ENCODE data around the gene USP25.

The USP25 gene

DNA sequence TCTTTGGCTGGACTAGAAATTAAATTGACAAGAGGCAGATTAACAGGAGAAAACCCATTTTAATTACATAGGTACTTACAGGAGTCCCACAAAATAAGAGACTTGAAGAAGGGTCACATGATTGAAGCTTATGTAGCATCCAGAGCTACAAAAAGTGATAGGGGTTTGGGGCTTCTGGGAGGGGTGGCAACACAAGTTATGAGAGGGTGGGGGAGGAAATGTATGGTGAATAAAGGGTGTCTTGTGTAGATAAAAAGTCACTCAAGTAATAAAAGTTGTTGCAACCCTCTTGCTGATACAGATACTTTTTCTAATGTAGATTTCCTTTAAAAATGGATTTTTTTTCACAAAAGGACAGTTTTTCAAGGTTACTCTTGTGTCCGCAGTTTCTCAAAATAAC lies 24.0 kb downstream of the USP25 start:
- CTCF ChIA-PET = interaction anchor here (1.1 to 2.4 kb wide), 3 partner anchors 10 to 17 kb away, joined by 3 to 6 read pairs (median 4); no protein-coding TSS in a partner anchor
- DNase-seq (ENCODE audit: extremely low spot score) = no peak
- TF ChIP-seq CTCF (IDR thresholded peaks at IDR 0.05; ENCODE audit: control extremely low read depth, extremely low read depth, low read depth, missing control alignments) = no peak
- POLR2A ChIA-PET = no interaction called here

DNA sequence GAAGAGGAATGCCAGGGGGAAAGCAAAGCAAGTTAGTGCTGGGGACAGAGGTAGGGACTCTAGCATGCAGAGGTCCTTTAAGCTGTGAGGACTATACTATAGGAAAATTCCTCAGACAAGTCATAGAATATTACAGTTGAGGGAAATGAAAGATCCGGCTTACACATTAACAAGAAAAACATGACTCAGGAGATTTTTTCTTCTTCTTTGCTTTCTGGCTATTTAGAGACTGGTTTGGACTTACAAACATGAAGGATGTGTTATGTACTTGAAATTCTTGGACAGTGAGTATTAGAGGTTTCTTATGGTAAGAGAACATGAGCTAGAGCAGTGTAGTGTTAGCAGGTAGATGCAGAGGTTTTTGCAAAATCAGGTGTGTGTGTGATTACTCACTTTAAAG lies 24.9 kb downstream of the USP25 start:
- ChIA-PET CTCF (no interaction called here), POLR2A (no interaction called here)
- no peak for TF ChIP-seq CTCF (IDR thresholded peaks at IDR 0.05; ENCODE audit: control extremely low read depth, extremely low read depth, low read depth, missing control alignments)
- DNase-seq (ENCODE audit: extremely low spot score) = no peak

GRCh38 chr21:15755125-15755524 lies 25.3 kb downstream of the USP25 start:
- no peak for TF ChIP-seq CTCF (IDR thresholded peaks at IDR 0.05; ENCODE audit: control extremely low read depth, extremely low read depth, low read depth, missing control alignments)
- no peak for DNase-seq (ENCODE audit: extremely low spot score)
- ChIA-PET CTCF (no interaction called here), POLR2A (no interaction called here)

GRCh38 chr21:15759469-15759868 lies 29.7 kb downstream of the USP25 start:
- no peak for TF ChIP-seq CTCF (IDR thresholded peaks at IDR 0.05; ENCODE audit: control extremely low read depth, extremely low read depth, low read depth, missing control alignments)
- ChIA-PET POLR2A (no interaction called here), CTCF (interaction anchor here (1.5 kb wide), 1 partner anchor 8 kb away, joined by 4 read pairs; no protein-coding TSS in a partner anchor)
- DNase-seq (ENCODE audit: extremely low spot score) = no peak

DNA sequence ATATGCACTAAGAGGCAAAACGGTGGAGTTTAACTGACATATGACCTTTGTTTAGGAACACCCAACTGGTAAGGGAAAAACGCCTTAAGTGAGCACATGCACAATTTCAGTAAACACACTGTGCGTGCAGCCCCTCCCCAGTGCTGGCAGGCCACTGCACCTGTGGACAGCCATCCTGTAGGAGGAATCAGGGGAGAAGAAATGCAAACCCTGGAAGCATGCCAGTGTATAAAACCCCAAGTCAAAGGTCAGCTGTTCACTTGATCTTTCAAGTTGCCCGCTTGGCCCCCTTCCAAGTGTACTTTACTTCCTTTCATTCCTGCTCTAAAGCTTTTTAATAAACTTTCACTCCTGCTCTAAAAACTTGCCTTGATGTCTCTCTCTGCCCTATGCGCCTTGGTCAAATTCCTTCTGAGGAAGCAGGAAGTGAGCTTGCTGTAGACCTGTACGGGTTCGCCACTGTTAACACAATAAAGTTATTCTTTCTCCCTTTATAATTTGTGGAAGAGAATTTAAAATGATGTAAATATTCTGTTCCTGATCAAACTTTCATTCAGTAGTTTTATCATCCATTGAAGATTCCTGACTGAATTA lies 31.8 kb downstream of the USP25 start:
- no peak for DNase-seq (ENCODE audit: extremely low spot score)
- POLR2A ChIA-PET = no interaction called here
- no peak for TF ChIP-seq CTCF (IDR thresholded peaks at IDR 0.05; ENCODE audit: control extremely low read depth, extremely low read depth, low read depth, missing control alignments)
- CTCF ChIA-PET = no interaction called here

DNA sequence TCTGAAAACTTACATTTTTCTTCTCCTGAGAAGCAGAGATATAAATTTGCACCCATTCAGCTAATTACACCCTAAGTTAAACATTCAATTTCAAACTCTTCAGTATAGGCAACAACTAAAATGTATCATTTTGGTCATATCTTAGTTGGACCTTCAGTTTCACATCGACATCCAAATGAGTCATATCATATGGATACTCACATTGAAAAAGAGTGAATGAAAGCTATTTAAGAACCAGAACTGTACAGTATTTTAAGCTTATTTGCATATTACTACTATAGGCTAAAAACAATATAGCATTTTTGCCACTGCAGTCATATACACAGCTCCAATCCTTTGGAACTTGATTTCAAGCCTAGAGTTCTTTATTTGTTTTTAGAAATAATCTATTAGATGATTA lies 33.6 kb downstream of the USP25 start:
- no peak for TF ChIP-seq CTCF (IDR thresholded peaks at IDR 0.05; ENCODE audit: control extremely low read depth, extremely low read depth, low read depth, missing control alignments)
- ChIA-PET POLR2A (no interaction called here), CTCF (interaction anchor here (0.9 to 1.7 kb wide), 6 partner anchors 11 to 72 kb away, joined by 3 to 4 read pairs (median 3); no protein-coding TSS in a partner anchor)
- no peak for DNase-seq (ENCODE audit: extremely low spot score)
